Measurements from ENCODE around the gene CAB39L. TPM values are rescaled to one million over a fixed set of nuclear protein-coding genes. Genes with fewer than 3 reads are reported as not detected.

Gene CAB39L
- total RNA-seq, 1 donor from 2014 or later: 6.8 TPM

Other genes starting within 250 kb of the CAB39L start
- gene MLNR, start 223.7 kb downstream of the CAB39L start, total RNA-seq: not detected
- 5.7 TPM for gene CDADC1, start 196.1 kb downstream of the CAB39L start, total RNA-seq
- gene SETDB2, start 210 bp upstream of the CAB39L start, total RNA-seq: 6.8 TPM
- gene PHF11, start 51.9 kb upstream of the CAB39L start, total RNA-seq: 9.9 TPM
- 9.4 TPM for gene RCBTB1, start 141.5 kb upstream of the CAB39L start, total RNA-seq
- under 0.01 TPM for gene ARL11, start 184.4 kb upstream of the CAB39L start, total RNA-seq
- 31.3 TPM for gene EBPL, start 247.4 kb upstream of the CAB39L start, total RNA-seq